DMS153 treated with DMSO at 0.1 percent for 48 hours (cell line): Measurements from ENCODE around the gene EPB41L5.
A peak's percentile ranks its signal among the peaks of the same experiment; 100 is the strongest.
"Not testable (repeated sequence)": the region's sequence is repeated elsewhere in the genome, so short reads cannot be mapped to it uniquely, and the experiment has no call there.

Source experiments
- DNase-seq: peaks from one replicate; lab custom pipeline; 2025; ENCODE audit not compliant: unreplicated experiment; lab: John Stamatoyannopoulos, UW

Gene EPB41L5

DNA sequence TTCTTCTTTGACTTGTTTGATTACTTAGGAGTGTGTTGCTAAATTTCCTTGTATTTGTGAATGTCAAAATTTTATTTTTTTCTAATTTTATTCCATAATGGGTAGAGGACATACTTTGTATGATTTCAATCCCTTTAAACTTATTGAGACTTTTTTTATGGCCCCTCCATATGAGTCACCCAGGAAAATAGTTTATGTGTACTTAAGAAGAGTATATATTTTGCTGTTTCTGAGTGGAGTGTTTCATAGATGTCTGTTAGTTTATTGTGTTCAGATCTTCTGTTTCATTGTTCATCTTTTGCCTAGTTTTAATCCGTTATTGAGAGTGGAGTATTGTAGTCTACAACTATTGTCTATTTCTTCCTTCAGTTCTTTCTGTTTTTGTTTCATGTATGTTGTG, 81.9 kb downstream of the EPB41L5 start:
- no peak for DNase-seq

DNA sequence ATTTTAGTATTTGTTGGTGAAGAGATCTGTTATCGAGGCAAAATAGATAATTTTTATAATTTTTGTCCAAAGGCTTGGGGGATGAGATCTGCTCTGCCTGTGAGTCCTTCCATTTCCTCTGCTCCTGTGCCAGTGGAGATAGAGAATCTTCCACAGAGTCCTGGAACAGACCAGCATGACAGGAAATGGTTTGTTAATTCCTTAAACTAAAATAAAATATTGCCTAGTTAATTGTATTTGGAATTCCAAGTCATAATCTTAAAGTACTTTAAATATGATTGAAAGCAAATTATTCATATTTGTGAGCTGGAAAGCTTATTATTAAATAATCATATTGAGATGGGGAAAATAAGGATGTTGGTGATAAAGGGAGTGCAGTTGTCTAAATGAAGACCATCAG, 87.8 kb downstream of the EPB41L5 start:
- no peak for DNase-seq

DNA sequence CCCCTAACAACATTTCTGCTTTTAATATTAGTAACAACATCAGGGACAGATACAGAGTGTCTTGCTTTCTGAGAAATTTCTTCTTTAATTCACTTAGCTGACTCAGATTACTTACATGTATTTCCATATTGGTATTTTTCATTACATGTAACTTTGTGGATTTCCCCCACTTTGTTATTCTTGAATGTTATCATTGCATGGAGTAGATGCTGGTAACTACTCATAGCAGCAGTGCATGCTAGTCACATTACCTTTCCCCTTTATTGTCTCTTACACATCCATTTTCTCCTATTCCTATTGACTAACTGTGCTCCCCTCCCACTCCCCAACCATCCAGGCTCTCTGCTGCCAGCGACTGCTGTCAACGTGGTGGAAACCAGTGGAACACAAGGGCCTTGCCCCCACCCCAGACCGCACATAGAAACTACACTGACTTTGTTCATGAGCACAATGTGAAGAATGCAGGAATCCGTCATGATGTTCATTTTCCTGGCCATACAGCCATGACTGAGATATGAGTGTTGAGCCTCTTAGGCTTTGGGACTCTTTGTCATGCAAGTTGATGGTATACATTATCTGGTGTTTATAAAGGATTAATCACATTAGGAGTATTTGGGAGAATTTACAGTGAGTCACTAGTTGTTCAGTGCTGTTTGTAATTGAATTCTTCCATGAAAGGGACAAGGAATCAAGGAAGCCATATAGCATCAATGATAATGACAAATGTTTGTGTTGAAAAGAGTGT, 91.0 kb downstream of the EPB41L5 start:
- DNase-seq: no peak

DNA sequence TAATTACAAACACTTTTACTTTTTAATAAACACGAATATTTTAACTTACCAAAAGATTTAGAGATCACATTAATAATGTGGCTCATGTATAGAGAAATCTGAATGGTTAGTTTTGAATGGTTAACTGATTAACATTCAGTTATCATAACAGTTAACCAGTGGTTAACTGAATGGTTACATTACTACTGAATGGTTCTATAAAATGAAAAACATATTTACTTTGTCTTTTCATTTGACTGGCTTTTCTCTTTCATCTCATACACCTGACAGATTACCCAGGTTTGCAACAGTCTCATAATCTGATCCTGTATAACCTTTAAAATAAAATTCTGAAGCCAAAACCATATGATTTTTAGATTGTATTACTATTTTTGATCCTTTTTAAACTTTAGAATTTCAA, 91.9 kb downstream of the EPB41L5 start:
- no peak for DNase-seq

DNA sequence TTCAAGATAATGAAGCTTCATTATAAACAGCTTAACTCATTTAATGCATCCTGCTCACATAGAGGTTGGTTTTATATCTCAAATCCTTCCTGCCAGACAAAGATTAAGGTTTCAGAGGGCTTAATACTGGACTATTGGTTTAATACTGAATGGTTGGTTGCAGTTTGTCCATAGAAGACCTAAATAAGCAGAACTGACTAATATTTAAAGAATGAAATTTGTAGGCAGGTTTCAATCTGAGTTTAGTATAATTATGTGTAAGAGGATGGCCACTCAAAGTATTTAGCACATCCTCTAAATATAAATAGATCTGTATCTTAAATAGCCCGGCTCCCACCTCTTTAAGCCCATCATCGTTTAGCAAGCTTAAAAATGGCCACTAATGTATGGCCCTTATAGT, 92.5 kb downstream of the EPB41L5 start:
- no peak for DNase-seq

DNA sequence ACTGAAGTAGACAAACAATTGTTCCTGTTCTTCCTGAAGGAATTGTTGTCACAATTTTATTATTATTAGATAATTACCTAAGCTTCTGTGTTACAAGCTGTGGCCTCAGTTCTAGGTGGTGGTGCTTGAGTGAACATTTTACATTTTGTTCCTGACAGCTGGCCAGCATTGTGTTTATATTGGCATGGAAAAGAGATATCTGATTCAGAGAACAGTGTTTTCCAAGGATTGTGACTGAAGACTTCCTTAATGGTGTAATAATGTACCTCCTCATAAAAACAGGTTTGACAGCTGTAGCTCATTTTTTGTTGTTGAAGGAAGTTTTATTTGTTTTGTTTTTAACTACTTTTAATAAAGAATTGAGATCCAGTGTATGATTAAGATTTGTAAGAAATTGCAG, 95.2 kb downstream of the EPB41L5 start:
- DNase-seq: peak; percentile 78

DNA sequence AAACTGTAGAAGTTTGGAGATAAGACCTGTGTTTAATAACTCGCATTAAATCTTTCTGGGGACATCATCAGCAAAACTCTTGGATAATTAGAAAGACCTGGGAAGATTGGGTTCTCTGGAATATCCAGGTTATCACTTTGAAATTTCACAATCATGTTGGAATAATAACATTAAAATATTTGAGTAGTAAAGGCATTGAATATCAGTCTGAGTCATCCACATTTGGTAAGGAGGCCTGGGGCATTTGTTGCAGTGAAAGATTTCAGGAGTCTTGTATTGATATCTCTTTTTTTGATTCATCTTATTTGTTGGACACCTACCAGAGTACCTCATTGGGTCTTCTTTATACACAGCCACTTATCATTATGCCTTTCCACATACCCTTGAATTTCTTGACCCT, 95.9 kb downstream of the EPB41L5 start:
- DNase-seq: no peak

DNA sequence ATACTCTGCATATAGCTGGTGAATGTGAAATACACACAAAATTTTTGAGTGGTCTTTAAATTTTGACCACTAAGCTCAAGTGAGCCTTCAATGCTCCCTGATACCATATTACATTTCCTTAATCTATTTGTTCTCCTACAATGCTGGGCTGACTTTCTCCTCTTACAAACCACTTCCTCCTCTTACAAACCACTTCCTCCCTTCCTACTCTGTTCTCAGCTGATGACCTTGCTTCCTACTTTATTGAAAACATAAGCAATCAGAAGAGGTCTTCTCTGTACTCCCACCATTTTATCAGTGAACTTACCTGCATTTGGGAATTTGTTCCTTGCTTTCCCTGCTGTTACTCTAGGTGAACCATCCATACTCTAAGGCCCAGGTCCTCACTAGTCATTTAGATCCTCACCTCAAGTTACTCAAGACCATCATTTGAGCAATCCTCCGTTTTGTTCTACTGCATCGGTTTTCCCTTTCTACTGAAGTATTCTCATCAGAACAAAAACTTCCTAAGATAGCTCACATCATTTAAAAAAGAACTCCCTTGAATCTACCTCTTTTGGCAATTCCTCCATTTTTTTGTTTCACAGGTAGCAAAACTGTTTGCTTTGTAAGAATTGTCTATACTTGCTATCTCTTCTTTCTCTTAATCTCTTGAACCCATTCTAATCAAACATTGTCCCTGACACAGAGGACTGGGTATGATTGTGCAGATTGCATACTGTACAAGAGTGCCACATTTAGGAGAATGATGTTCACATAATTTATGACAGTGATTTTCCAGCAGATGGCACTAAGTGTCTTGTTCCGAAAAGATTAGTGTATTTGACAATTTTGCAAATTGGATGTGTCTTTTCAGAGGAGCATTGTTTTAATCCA, 96.5 kb downstream of the EPB41L5 start:
- peak; percentile 55 for DNase-seq

DNA sequence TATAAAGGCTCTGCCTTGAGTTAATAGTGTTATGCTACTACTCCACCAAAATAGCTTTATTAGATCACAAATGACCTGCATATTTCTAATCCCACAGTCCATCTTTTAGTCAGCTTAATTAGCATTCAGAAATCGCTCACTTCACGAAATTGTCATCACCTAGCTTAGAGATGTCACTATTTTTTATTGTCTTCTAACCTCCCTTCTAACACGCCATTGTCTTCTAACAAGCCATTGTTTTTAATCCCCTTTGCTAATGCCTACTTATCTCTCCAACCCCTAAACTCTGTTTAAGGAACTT, 97.1 kb downstream of the EPB41L5 start:
- no peak for DNase-seq

DNA sequence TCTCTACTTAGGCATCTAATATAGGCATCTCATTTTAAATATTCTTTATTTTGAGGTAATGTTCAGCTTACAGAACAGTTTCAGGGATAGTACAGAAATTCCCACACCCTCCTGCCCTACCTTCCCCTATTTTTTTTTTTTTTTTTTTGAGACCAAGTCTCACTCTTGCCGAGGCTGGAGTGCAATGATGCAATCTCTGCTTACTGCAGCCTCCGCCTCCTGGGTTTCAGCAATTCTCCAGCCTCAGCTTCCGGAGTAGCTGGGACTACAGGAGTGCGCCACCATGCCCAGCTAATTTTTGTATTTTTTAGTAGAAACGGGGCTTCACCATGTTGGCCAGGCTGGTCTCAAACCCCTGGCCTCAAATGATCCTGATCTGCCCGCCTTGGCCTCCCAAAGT, 97.6 kb downstream of the EPB41L5 start:
- no peak for DNase-seq

DNA sequence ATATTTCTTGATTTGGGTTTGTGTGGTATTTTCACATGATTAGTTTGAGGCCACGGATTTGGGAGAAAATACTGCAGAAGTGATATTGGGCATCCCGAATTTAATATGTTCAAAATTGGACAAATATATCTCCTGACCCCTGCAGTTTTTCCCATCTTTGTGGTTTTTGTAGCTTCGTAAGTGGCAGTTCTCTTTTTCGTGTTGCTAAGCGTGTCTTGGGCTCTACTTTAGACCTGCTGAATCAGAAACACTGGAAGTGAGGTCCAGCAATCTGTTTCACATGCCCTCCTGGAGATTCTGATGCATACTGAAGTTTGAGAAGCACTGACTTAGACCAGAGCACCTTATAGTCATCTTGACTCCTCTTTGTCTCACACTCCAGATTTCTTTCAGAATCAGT, 98.3 kb downstream of the EPB41L5 start:
- DNase-seq: no peak

DNA sequence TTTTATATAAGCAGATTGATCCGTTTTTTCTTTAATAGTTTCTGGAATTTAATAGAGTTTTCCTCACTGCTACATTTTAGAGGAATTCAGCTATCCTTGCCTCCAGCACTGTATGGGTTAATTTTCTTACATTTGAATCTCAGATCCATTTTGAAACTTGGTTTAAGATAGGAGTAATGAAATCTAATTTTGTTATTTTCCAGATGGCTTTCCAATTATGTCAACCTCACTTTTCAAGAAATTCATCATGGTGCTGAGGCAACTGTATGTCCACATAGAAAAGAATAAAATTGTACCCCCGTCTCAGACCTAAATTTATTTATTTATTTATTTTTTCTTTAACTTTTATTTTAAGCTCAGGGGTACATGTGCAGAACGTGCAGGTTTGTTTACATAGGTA, 105.1 kb downstream of the EPB41L5 start:
- DNase-seq: no peak

DNA sequence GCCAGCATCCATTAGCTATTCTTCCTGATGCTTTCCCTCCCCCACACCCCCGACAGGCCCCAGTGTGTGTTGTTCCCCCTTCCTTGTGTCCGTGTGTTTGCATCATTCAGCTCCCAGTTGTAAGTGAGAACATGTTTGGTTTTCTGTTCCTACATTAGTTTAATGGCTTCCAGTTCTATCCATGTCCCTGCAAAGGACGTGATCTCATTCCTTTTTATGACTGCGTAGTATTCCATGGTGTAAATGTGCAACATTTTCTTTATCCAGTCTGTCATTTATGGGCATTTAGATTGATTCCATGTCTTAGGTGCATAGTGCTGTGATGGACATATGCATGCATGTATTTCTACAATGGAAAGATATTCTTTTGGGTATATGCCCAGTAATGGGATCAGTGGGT, 105.6 kb downstream of the EPB41L5 start:
- no peak for DNase-seq

DNA sequence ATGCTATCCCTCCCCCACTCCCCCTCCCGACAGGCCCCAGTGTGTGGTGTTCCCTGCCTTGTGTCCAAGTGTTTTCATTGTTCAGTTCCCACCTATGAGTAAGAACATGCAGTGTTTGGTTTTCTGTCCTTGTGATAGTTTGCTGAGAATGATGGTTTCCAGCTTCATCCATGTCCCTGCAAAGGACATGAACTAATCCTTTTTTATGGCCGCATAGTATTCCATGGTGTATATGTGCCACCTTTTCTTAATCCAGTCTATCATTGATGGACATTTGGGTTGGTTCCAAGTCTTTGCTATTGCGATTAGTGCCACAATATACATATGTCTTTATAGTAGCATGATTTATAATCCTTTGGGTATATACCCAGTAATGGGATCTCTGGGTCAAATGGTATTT, 108.5 kb downstream of the EPB41L5 start:
- DNase-seq: not testable (repeated sequence)

DNA sequence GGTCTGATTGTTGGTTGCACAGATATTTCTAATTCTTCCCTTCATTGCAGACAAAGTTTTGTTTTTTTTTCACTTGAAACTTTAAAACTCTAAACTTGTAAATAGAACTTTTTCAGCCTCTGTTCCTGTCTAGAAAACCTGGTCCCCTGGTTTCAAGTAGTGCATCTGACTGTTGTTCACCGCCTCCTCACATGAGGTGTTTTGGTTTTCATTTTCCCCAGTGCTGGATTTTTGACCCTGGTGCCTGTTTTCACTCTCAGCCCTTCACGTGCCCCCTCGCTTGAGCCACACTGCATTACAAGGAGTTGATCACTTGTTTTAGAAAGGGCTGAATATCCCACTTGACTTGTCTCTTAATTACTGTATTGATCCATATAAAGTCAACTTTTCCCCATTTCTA, 110.2 kb downstream of the EPB41L5 start:
- no peak for DNase-seq

DNA sequence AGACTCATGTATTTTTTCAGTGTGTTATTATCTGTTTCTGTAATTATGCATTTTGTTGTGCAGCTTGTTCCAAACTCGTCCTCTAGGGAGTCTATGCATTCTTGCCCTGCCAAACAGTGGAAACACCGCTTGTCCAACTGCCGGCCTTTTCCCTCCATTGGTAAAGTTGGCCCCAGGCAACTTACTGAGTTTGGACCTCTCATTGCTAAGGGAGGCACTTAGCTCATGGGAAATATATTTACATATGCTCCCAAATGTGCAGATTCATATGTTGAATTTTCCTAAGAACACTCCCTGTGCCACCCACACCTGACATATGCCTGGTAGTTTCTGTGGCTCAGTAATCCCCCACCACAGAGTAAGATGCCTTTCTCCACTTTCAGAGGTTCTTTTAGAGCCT, 112.3 kb downstream of the EPB41L5 start:
- DNase-seq: no peak

DNA sequence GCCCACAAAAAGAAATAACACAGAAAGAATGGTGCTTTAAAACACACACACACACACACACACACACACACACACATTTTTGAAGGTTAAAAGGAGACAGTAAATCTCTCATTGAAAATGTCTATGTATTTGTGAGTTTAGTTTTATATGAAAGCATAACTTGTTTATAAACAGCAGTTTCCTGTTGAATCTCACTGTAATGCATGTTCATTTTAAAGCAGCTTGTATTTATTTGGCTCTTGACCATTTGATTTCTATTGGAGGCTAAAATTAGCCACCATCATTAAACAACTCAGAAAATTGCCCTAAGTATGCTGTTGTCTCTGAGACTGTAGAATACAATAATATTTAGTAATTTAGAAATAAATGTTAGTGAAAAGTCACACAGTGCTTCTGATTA, 115.3 kb downstream of the EPB41L5 start:
- no peak for DNase-seq

DNA sequence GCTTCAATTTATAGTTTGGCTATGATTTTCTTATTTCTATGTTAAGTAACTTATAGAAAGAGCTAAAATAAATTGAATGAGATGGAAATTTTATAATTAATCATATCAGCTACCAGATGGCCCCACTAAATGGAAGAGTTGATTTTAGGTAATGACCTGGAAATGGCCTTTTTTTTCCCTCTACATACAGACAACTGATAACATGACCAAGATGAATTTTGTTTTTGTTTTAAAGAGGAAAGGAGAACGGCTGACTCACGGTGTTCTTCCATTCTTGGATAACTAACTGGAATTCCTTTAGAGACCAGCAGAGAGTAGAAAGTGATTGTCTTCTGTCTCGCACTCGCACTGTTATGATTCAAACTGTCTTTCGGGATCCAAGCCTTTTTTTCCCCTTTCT, 119.3 kb downstream of the EPB41L5 start:
- no peak for DNase-seq

DNA sequence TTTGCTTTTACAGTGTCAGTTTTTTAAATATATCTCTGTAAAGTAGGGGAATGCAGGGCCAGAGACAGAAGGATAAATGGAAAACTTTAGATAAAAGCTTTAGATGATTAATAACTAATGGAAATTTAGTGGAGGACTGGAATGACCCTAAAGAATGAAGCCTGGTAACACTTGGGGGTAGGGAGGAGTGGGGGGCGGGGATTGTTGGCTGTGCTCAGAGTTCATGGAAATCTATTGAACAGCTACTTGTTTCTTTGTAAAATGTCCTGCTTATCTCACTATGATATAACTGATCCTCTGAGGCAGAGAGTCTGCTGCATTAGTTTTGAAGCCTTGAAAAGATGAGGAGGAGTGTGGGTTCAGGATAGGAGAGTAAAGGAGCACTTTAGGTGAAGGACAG, 119.8 kb downstream of the EPB41L5 start:
- no peak for DNase-seq

DNA sequence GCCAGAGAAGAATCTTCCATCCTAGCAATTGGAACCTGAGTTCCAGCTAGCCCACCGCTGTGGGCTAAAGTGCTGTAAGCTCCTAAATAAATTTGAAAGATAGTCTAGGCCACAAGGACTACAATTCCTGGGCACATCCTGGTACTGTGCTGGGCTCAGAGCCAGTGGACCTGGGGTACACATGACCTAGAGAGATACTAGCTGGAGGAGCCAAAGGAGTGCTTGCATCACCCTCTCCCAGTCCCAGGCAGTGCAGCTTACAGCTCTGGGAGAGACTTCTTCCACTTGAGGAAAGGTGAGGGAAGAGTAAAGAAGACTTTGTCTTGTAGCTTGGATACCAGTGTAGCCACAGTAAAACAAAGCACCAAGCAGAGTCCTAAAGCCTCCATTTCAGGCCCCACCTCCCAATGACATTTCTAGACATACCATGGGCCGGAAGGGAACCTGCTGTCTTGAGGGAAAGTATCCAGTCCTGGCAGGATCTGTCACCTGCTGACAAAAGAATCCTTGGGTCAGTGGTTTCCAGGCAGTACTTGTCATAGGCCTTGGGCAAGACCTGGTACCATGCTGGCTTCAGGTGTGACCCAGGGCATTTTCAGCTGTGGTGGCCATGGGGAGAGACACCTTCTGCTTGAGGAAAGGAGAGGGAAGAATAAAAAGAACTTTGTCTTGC, 120.8 kb downstream of the EPB41L5 start:
- no peak for DNase-seq

DNA sequence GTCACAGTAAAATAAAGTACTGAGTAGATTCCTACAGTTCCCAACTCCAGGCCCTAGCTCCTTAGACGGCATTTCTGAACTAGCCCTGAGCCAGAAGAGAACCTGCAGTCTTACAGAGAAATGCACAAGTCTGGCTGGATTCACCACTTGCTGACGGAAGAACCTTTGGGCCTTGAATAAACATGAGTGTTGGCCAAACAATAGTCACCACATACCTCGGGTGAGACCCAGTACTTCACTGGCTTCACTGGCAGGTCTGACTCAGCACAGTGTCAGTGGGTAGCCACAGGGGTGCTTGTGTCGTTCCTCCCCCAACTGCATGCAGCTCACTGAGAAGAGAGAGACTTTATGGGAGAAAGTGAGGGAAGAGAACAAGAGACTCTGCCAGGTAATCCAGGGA, 121.4 kb downstream of the EPB41L5 start:
- no peak for DNase-seq

DNA sequence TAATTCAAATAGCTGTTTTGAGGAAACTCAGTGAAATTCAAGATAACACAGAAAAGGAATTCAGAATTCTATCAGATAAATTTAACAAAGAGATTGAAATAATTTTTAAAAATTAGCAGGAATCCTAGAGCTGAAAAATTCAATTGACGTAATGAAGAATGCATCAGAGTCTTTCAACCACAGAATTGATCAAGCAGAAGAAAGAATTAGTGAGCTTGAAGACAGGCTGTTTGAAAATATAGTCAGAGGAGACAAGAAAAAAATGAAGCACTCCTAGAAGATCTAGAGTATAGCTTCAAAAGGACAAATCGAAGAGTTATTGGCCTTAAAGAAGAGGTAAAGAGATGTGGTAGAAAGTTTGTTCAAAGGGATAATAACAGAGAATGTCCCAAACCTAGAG, 122.1 kb downstream of the EPB41L5 start:
- not testable (repeated sequence) for DNase-seq
